Airway epithelial cell (primary cell): ENCODE results near the gene ZNF79. TPM values are rescaled to one million over a fixed set of nuclear protein-coding genes. Genes with fewer than 3 reads are reported as not detected.

ENCODE experiments used
- total RNA-seq: library from RNA; depleted of rRNA; stranded (reverse); fragments of >200 nt; gene quantifications from 2 replicates; pipeline ENCODE4 v1.2.3, GENCODE V29; 2015

Gene ZNF79
- total RNA-seq, result 4.1 and 5.8 TPM in 2 replicates

DNA sequence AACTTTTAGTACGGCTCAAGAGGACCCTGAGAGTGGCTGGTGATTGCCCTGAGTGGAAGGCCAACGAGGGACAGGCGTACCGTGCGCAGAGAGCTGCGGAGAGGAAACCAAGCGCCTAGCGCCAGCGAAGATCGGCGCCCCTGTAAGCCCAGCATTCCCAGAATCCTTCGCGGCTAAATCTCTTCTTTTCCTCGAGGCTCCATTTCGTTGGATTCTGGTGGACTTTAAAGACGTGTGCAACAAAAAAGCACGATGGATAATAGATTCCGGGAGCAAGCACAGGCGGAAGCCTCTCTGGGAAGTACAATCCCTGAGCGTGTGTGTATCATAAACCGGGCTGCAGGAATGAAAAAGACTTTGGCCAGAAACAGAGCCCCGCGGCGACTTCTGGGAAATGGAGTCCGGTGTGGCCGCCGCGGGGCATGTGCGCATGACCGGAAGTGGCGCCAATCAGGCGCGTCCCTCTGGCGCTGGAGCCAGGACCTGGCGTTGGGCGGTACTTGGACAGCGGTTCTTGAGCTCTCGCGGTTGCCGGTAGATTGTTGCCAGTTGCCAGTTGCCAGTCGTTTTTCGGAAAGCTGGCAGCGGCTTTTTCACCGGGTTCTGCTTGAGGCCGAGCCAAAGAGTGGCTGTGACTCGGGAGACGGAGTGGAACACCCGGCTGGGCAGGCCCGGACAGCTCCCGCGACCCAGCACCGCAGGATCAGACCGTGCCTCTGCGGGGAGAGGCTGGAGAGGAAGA, at the start of gene ZNF79:
Gene ZNF79, plus strand, starts transcription at position 449 of the 742 bp plus-strand sequence. CDS start 406 bp downstream, outside the sequence.

DNA sequence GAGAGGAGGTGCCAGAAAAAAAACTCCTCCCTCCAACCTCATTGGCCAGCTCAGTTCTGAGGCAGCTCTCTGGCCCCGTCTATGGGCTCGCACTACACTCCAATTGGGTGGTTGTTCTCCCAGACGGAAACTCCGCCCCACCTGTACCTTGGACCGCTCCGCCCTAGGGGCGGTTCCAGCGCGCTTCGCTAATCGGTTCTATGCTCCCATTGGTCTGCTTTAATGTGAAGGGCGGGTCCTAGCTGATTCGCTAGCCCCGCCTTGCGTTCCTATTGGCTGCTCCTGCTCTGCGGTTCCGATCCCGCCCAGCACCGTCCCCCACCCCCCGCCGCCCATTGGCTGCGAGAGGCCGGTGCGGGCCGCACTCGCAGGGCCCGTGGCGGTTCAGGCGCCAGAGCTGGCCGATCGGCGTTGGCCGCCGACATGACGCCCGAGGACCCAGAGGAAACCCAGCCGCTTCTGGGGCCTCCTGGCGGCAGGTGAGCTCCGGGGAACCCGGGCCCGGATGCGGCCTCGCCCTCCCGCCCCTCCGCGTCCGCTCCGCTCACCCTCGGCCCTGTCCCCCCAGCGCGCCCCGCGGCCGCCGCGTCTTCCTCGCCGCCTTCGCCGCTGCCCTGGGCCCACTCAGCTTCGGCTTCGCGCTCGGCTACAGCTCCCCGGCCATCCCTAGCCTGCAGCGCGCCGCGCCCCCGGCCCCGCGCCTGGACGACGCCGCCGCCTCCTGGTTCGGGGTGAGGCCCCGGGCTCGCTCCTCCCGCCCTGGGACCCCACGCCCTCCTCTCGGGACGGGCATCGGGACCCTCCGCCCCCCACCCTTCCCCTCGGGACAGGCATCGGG, 27.2 kb upstream of the ZNF79 start, which contains the start of gene SLC2A8:
Gene SLC2A8, plus strand, starts transcription at position 362 of the 838 bp plus-strand sequence. Its CDS starts 62 bp downstream, at position 424.

DNA sequence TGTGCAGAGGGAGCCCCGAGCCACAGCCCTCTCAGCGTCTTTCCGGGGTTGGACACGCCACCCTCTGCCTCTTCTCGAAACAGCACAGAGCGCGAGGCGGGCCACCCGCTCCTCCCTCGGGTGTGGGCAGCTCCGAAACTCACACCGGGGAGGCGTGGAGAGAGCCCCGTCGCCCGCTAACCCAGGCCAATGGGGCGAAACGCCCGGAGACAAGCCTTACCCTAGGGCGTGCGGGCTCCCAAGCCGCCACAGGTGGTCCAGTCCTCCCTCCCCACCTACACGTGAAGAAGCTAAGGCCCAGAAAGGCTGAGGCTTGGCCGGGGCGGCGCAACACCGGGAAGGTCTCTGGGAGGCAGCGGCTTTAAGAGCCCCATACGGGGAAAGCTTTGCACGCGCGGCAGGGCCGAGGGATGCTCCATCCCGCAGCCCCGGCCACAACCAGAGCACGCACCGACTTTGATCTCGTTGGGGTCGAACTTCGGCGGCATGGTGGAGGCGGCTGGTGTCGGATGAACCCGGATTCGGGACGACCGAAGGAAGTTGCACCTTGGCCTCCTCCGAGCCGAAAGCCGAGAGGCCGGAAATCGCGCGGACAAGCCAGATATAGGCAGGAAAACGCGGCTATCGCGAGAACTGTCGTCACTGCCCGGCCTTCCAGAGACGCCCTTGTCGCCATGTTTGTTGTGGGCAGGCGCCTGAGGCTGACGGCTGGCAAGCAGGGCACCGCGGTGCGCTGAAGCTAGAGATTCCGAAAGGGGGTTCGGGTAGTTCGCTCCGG, 26.8 kb downstream of the ZNF79 start, which contains the start of the genes LRSAM1 and RPL12:
Gene LRSAM1, plus strand, starts transcription at position 681 of the 778 bp plus-strand sequence. CDS start 3,018 bp downstream, outside the sequence.
Gene RPL12, minus strand, starts transcription at position 577 of the 778 bp plus-strand sequence. Its CDS starts 89 bp downstream, at position 488.

Other genes starting within 250 kb of the ZNF79 start
- gene GARNL3, start 159.6 kb upstream of the ZNF79 start, total RNA-seq, result 0.23 and 3.5 TPM in 2 replicates
- 15.0 and 26.3 TPM in 2 replicates for gene SLC2A8, start 27.2 kb upstream of the ZNF79 start, total RNA-seq
- 2,436 and 2,865 TPM in 2 replicates for gene RPL12, start 27.0 kb downstream of the ZNF79 start, total RNA-seq
- gene LRSAM1, start 27.1 kb downstream of the ZNF79 start, total RNA-seq, result 25.9 and 27.5 TPM in 2 replicates
- gene STXBP1, start 187.9 kb downstream of the ZNF79 start, total RNA-seq, result 14.8 and 30.6 TPM in 2 replicates